Measurements from ENCODE around the gene PRTFDC1.
"Not testable (repeated sequence)": the region's sequence is repeated elsewhere in the genome, so short reads cannot be mapped to it uniquely, and the experiment has no call there.

GRCh38 chr10:24968951-24969350 is 16.5 kb upstream of the PRTFDC1 start:
- TF ChIP-seq CTCF (IDR thresholded peaks at IDR 0.05; ENCODE audit: low read depth, low read length, poor library complexity, severe bottlenecking); EZH2phosphoT487 (IDR thresholded peaks at IDR 0.05; ENCODE audit: borderline replicate concordance, low read length): not testable (repeated sequence)

Measured in DOHH2 (cell line).